Stimulated activated CD8-positive, alpha-beta memory T cell treated with anti-CD3 and anti-CD28 coated beads, Interleukin-7, amount 100 ng/mL, for 24 hours (primary cell): ENCODE data around the gene RBM47.
"Not testable (repeated sequence)": the region's sequence is repeated elsewhere in the genome, so short reads cannot be mapped to it uniquely, and the experiment has no call there.

Experiments used
- DNase-seq: peaks from one replicate; pipeline ENCODE4 v3.0.0-alpha.2; 2020; ENCODE audit warnings: low read depth

Gene RBM47

DNA sequence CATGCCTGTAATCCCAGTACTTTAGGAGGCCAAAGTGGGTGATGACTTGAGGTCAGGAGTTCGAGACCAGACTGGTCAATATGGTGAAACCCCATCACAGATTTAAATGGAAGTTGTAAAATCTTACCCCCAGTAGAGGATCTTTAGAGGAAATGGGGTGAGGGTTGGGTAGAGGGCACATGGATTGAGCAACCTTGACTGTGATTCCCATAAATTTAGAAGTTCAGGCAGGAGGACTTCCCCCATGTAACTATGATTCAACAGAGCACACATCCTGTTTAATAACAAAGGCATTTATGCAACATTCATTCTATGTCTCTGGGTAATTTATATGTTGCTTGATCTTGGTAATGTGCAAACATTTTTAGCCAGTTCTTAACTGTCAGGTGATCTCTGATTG lies 143.1 kb downstream of the RBM47 start:
- no peak for DNase-seq

DNA sequence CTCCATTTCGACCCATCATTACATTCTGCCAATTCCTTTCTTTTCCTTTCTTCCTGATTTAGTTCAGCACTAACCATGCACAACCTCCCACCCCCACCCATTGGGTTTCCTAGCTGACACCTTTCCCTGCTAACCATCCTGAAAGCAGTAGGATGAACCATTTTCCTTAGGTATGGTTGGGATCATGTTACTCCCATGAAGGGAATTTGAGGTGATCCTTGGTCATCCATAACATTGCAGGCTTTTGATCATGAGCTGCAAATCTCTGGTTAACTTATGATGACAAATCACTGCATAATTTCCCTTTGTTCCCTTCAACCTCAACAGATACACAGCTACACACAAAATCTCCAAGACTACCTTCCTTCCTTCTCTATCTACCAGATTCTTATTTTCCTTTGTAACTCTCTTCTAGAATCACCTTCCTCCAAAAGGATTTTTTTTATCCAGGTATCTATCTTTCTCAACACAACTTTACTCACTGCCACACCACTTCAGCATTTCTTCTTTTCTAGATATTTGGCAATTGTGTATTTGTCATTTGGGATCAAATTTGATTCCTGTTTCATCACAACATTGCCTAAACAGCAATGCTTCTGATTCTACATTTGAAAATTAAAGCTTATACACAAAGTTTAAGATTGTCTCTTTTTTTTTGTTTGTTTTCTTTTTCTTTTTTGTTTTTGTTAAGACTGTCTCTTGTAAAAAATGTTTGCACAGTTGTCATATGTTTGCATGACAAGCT lies 145.1 kb downstream of the RBM47 start:
- DNase-seq = no peak

DNA sequence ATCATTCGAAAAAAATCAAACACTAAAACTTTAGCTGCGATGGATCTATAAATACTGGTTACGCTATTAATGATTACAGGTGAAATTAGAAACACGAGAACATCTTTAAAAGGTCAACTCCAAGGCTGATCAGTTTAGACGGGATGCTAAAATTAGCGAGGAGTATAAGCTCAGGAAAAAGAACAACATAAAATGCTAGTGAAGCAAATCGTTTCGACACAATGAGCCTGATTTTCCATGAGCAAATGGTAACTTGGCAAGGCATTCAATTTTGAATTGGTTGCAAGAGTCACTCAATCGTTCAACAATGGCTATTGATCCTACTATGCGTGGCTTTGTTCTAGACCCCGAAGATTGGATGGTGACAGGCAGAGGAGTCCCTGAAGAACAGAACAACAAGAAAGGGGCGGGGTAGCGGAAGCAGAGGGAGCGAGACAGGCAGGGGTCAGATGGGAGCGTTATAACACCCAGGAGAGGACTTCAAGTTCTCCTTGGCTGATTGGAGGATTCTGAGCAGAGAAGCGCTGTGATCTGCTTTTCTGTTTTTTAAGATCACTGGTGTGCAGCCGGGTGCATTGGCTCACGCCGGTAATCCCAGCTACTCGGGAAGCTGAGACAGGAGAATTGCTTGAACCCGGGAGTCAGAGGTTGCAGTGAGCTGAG lies 146.5 kb downstream of the RBM47 start:
- no peak for DNase-seq

DNA sequence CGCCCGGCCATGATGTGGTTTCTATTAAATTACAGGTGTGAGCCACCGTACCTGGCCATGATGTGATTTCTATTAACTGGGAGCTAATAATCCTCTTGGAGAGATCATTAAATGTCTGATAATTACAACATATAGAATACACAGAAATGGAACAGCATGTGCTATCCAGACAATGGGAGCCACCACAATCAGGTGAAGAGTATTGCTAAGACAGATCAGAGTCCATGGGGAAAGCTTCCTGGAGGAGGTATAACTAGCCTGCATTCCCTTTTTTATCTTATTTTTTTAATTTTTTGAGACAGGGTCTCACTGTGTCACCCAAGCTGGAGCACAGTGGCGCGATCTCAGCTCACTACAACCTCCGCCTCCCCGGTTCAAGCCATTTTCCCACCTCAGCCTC lies 147.7 kb downstream of the RBM47 start:
- no peak for DNase-seq

DNA sequence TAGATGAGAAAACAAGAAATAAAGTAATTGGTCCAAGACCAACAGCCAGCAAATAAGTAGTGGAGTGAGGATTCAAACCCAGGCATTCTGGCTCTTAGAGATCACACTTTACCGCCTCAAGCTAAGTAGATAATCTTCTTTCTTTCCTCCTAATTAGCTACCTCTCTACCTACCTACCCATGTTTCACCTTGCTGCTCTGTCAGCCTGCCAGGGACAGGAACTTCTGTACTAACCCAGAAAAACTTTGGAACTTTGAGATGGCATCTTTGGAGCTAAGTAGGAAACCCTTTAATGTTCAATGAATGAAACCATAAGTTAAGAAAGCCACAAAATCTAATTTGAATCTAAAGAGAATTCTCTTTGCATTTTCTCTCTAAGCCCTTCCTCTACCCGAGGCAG lies 149.4 kb downstream of the RBM47 start:
- no peak for DNase-seq

DNA sequence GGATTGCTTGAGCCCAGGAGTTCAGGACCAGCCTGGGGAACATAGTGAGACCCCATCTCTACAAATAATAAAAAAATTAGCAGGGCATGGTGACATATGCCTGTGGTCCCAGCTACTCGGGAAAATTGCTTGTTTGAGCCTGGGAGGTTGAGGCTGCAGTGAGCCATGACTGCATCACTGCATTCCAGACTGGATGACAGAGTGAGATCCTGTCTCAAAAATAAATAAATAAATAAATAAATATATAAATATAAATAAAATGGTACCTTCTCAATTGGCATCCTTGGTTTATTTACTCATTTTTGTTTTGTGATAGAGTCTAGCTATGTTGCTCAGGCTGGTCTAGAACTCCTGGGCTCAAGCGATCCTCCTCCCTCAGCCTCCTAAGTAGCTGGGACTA lies 150.3 kb downstream of the RBM47 start:
- DNase-seq = no peak

DNA sequence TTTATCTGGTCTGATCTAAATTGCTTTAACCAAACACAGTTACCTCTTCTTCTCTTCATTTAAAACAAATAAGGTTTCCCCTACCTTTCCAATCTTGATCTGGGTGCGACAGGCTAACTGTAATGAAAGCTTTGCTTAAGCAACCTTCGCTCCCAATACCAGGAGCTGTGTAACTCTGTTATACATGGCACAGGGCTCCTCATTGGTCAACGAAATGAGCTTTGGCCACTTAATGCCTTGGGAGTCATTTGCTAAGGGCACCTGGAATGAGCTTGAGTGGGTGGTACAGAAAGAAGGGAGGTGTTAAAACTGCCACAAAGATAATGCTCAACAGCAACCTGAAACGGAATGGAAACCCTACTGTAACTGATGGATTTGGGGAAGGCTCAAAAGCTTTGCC lies 154.1 kb downstream of the RBM47 start:
- DNase-seq = no peak

DNA sequence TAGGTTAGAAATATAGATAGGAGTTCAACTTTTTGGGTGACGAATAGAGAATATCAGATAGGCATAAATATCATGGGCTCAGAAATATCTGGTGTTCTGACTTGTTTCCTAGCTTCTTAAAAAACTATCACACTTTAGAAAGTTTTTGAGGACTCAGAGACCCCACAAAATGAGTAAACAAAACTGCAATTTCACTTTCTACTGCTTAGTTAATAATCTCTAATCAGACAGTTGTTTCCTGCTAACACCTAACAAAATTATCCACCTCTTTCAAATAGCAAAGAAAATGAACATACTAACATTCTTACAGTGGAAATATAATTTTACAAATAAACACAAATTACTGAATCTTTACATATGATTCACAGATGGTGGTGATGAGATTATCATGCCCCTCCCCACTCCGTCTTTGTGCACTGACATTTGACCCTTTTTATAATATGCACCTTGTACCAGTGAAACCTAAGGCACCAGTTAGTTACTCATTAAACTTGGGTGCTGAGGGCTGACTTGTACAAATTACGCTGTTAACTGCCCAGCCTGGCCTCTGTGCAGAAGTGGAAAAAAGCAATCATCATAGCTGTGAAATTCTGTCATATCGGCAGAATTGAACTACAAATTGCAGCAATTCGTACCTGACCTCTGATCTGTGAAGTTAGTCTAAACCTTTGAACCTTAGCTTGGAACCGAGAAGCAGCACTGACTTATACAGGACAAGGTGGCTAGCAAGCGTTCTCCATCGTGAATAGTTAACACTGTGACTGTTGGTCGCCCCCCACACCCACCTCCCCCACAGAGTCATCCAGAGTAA lies 155.9 kb downstream of the RBM47 start:
- DNase-seq = no peak

DNA sequence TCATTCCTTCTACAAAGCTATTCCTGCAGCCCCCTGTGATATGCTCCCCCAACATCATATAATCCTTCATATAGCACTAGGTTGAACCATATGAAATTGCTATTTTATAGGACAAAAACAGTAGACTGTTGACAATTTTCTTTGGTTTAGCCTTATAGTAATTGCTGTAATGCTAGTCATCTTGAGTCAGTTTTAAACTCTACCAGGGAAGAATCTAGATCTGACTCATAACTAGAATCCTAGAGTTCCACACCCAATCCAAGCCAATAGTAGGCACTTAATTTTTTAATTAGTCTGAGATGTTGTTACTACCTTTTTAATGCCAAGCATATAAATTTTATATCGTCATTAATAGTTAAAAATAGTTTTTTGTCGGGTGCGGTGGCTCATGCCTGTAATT lies 157.7 kb downstream of the RBM47 start:
- no peak for DNase-seq

DNA sequence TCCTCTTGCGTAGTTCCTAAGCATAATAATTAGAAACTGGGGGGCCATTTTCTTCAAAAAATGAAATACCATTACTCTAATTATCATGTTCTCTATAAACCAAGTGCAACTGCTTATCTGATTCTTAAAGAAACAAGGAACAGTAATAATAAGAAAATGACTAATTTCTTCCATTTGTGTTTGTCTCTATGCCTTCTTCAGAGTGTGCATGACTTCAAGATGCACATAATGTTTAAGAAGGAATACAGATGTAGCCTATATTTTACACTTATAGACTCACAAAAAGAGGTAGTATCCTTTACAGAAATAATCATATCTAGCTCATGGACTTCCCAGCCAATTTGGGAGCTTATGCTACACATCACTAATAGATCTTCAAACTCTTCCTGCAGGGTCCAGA lies 162.9 kb downstream of the RBM47 start:
- DNase-seq = no peak

DNA sequence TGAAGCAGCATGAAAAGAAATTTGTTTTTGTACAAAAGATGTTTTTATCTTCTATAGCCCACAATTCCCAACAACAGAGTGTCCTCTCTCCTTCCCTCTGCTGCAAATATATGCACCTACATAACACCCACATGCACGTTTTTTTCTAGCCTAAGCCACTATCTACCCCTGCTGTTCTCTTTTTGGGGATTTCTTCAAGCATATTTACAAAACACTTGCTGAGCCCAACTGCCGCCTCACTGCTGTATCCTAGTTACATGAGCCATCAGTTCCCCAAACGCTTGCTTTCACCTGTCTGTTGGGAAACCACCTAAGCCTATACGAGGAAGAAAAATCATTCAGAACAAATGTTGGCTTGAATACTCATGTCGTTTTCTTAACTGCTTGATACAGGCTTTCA lies 167.3 kb downstream of the RBM47 start:
- DNase-seq = no peak

DNA sequence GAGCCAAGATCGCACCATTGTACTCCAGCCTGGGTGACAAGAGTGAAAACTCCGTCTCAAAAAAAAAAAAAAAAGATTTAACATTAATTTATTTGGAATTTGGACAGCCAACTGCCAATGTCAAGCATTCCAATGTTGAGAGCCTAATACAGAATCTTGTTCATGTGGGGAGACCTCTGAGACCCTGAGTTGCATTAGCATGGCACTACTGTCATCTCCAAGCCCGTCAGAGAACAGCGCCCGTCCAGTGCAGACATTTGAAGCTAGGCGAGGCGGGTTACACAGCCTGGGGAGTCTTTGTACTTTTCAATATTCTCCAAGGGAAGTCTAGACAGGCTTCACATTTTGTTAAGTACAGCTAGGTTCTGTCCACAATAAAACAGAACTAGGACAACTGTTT lies 167.8 kb downstream of the RBM47 start:
- no peak for DNase-seq

DNA sequence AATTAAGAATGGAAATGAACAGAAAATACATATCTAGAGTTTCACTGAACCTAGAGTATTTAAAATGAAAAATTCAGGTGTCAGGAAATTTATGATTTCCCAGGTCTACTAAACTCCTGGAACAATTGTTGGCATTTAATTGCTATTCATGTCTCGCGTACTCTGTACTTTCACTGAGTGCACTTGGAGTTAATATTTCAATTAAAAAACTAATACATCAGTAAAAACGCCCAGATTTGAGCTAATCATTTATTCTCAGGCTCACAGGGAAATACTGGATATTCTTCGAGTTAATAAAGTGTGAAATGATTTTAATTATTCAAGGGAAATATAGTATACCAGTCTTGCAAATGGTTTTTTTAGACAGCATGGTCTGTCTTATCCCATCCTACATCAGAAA lies 168.6 kb downstream of the RBM47 start:
- DNase-seq = no peak

DNA sequence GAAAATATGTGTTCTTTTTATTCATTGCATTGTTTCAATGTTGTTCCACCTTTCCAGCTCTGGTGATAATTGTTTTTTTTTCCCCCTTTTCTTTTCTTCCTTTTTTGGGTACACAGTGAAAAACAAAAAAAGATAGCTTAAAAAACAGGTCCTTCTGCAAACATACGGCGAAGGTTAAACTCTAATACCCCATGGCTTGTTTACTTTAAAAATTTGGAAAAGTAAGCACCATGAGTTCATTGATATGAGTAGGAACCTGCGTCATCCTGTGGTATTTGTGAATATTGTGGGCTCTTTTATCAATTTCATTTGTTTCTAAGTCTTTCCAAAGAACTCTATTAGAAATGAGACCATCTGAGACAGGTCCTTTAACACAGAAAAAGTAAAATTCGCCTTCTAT lies 171.0 kb downstream of the RBM47 start:
- no peak for DNase-seq

DNA sequence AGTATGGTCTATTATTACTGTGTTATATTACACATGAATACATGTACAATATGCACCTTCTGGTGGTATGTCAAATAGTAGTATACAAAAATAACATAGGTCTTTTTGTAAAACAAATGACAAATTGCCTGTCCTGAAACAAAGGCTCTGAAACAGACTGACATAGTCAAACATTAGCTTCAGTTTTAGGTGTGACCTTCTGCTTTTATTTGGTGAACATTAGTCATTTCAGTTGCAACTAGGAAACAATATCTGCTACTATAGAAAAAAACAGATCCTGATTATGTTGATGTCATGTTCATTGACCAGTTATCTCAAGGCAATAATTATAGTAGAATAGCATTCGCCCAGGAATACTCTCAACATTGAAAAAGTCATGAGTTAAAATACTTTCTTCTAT lies 171.6 kb downstream of the RBM47 start:
- no peak for DNase-seq

DNA sequence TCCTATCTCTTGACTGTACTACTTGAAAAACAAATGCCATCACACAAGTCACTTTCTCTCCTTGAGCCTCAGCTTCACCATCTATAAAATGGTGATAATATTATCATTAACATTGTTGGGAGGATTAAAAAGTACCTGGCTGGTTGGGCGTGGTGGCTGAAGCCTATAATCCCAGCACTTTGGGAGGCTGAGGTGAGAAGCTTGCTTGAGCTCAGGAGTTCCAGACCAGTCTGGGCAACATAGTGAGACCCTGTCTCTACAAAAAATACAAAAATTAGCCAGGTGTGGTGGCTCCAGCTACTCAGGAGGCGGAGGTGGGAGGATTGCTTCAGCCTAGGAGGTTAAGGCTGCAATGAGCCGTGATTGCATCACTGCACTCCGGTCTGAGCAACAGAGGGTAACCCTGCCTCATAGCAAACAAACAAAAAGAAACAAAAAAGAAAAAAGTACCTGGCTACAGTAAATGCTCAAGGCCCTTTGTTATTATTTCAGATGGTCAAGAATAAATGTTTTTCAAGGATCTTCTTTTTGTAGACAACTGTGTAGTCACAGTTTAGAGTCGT lies 174.2 kb downstream of the RBM47 start:
- no peak for DNase-seq

DNA sequence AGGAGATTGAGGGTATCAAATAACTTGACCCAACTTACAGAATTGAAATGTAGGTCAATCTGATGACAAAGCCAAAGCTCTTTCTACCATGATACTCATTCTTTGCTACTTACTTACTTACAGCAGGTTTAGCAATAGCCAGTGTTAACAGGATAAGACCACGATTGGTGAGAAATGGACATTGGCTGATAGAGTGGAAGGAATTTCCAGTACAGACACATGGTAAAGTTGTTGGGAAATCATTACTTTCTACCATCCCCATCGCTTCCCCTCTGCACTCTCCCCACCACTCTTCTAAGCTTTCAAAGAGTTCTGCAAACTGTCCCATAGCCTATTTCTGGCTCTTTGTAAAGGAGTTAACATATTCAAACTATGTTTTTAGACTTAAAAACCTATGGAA lies 174.8 kb downstream of the RBM47 start:
- DNase-seq = no peak

DNA sequence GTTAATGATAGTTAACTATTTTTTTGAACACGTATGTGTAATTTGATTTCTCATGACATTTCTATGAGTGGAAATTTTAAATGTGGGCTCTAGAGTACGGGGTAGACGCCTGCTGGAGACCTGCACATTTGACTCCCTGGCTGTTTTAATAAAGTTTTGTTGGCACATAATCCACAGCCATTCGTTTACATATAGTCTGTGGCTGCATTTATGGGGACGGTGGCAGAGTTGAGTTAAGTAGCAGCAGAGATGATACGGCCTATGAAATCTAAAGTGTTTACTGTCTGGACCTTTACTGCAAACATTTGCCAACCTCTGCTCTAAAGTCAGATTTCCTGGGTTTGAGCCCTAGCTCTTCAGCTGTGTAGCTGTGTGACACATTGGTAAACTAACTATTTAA lies 175.8 kb downstream of the RBM47 start:
- no peak for DNase-seq

DNA sequence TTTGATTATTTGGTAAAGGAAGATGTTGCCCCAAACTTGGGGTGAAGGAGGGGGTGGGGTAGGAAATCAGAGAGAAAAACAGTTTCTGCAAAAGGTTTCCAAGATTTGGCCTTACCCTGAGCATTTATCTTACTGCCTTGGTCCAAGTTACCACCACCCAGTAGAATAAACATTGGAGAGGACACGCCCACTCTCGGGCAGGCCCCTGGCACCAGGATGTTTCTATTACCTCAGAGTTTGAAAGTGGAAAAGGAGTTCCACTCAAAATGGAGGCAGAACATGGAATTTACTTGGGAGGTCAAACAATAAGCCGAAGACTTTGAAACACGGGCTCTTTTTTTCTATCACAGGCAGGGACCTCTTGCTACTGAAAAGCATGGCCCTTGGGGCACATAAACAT lies 180.8 kb downstream of the RBM47 start:
- no peak for DNase-seq

DNA sequence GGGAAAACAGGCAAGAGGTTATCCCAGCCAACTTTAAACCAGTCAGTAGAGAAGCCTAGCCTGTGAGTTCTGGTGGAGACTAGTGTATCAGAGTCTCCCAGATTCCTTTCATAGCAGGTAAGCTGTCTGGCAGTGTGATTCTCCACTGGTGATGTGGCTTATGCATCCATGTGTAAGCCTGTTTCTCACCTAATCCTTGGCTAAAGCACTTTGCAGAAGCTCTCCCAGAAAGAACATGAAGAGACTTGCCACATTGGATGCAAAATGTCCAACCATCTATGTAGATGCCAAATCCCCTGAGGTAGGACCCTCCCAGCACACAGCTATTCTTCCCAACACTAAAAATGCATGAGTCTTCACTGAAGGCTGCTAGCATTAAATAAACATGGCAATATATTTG lies 182.8 kb downstream of the RBM47 start:
- DNase-seq = no peak

DNA sequence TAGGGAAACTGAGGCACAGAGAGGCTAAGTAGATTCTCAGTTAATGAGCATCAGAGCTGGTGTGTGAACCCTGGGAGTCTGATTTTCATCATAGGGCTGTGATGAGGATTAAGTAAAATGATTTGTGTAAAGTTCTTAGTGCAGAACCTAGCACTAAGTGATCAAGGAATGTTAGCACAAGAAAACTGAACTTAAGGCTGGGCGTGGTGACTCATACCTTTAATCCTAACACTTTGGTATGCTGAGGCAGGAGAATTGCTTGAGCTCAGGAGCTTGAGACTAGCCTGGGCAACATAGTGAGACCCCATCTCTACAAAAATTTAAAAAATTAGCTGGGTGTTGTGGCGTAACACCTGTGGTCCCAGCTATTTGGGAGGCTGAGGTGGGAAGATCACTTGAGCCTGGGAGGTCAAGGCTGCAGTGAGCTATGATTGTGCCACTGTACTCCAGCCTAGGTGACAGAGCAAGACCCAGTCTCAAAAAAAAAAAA lies 183.4 kb downstream of the RBM47 start:
- DNase-seq = not testable (repeated sequence)

DNA sequence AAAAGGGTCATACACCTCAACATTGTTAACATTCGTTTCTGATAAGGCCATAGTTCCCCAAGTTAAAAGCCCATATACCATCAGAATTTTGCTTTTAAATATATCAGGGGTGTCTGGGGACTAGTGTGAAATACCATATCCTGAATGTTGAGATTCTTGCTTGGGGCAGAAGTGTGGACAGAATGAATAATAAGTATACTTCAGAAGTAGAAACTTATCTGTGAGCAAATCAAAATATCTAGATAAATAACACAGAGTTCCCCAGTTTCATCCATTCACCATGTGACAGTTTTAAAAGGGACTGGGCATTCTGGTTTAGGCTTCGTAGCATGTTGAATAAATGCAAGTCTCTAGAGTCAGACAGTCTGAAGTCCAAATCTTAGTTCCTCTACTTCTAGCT lies 184.0 kb downstream of the RBM47 start:
- no peak for DNase-seq

DNA sequence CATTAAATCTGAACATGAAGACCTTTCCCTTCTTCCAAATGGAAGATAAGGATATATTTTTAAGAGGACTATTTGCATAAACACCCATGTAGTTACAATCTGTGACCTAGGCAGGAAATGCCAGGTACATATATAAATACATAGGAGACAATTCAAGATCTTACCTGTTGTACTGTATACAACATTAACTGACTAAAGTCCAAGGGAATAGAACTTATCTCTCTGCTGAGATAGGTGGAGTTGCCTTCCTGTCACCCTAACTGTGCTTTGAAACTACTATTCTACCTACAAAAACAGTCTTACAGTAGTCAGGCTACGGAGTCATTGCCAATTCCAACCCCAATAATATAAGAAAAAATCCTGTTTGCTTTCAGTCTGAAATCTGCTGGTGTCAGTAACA lies 188.2 kb downstream of the RBM47 start:
- no peak for DNase-seq
